GM23248 (cell line): Measurements from ENCODE around the gene ADGRD1. TPM values are rescaled to one million over a fixed set of nuclear protein-coding genes. Genes with fewer than 3 reads are reported as not detected.

Experiments used
- DNase-seq: peaks from one replicate; pipeline ENCODE4 v3.0.0-alpha.2; 2015
- H2AFZ ChIP-seq: fragments of 200-600 bp; sonication (generic); 2 replicates; pipeline ENCODE4 v1.6.1; 2016; ENCODE audit warnings: antibody characterized with exemption
- H3F3A ChIP-seq: fragments of 200-600 bp; sonication (generic); 2 replicates; pipeline ENCODE4 v1.6.1; 2016; ENCODE audit warnings: mild to moderate bottlenecking, antibody characterized with exemption, mixed run types; ENCODE audit not compliant: insufficient read depth
- H3K27ac ChIP-seq: fragments of 200-600 bp; sonication (generic); 2 replicates; pipeline ENCODE4 v1.5.1; 2016; ENCODE audit warnings: mild to moderate bottlenecking
- H3K27me3 ChIP-seq: fragments of 200-600 bp; sonication (generic); replicated peaks from 2 replicates; pipeline ENCODE4 v1.6.1; 2016; ENCODE audit warnings: mild to moderate bottlenecking; ENCODE audit not compliant: insufficient read depth
- H3K36me3 ChIP-seq: fragments of 200-600 bp; sonication (generic); 2 replicates; pipeline ENCODE4 v1.6.1; 2016; ENCODE audit warnings: low read depth, mild to moderate bottlenecking
- H3K4me1 ChIP-seq: fragments of 200-600 bp; sonication (generic); 2 replicates; pipeline ENCODE4 v1.6.1; 2016; ENCODE audit warnings: mild to moderate bottlenecking; ENCODE audit not compliant: insufficient read depth
- H3K4me2 ChIP-seq: fragments of 200-600 bp; sonication (generic); one replicate; pipeline ENCODE4 v1.6.1; 2016; ENCODE audit warnings: mild to moderate bottlenecking; ENCODE audit not compliant: unreplicated experiment
- H3K4me3 ChIP-seq: fragments of 200-600 bp; sonication (generic); 2 replicates; pipeline ENCODE4 v1.5.1; 2016; ENCODE audit warnings: mild to moderate bottlenecking
- H3K79me2 ChIP-seq: fragments of 200-600 bp; sonication (generic); 2 replicates; pipeline ENCODE4 v1.6.1; 2016; ENCODE audit warnings: mild to moderate bottlenecking; ENCODE audit not compliant: insufficient read depth
- H3K9ac ChIP-seq: fragments of 200-600 bp; sonication (generic); 2 replicates; pipeline ENCODE4 v1.6.1; 2016; ENCODE audit warnings: mild to moderate bottlenecking
- H3K9me2 ChIP-seq: fragments of 200-600 bp; sonication (generic); 2 replicates; pipeline ENCODE4 v1.6.1; 2016; ENCODE audit warnings: mixed run types, mild to moderate bottlenecking, moderate library complexity; ENCODE audit not compliant: insufficient read depth
- H3K9me3 ChIP-seq: fragments of 200-600 bp; sonication (generic); one replicate; pipeline ENCODE4 v1.6.1; 2017; ENCODE audit warnings: low read depth
- H4K20me1 ChIP-seq: fragments of 200-600 bp; sonication (generic); 2 replicates; pipeline ENCODE4 v1.6.0; 2016; ENCODE audit not compliant: insufficient read depth
- EZH2 ChIP-seq: fragments of 200-600 bp; sonication (generic); IDR thresholded peaks from 2 replicates; pipeline ENCODE4 v1.6.1; 2018; ENCODE audit warnings: antibody characterized with exemption, mild to moderate bottlenecking; ENCODE audit not compliant: insufficient read depth, poor library complexity, severe bottlenecking
- EZH2phosphoT487 ChIP-seq: fragments of 200-600 bp; sonication (generic); IDR thresholded peaks from 2 replicates; pipeline ENCODE4 v1.6.1; 2018; ENCODE audit warnings: antibody characterized with exemption, moderate library complexity, mild to moderate bottlenecking, low read depth; ENCODE audit not compliant: insufficient read depth
- WGBS, 2 experiments: methylation state at CpG; one replicate each; pipeline ENCODE4 v1.1.6; 2015 to 2017; ENCODE audit warnings: low lambda C conversion rate in 2 of 2, low coverage in 1 of 2; ENCODE audit errors: missing lambda C conversion rate in 2 of 2; 5-methylcytosine and 5-hydroxymethylcytosine counted together
- in situ Hi-C: fragments of 300-500 bp; cut with MboI; formaldehyde crosslinking; loops from 2 replicates; pipeline ENCODE4 v1.15.0; 2020
- polyA plus RNA-seq: library from polyadenylated mRNA; unstranded; fragments of >200 nt; fragmentation: Nextera tagmentation; extraction: Ambion mirVana; gene quantifications from 2 replicates; pipeline ENCODE4 v1.2.1, GENCODE V29; 2016
- total RNA-seq: library from RNA; depleted of rRNA; stranded (reverse); fragments of >200 nt; shearing (Covaris generic); gene quantifications from 2 replicates; pipeline ENCODE4 v1.2.3, GENCODE V29; 2014

ADGRD1 gene
- total and polyA plus RNA-seq, 2 experiments from 2014 or later, result 7.9 to 11.2 TPM

GRCh38 chr12:131076791-131077747, 123.4 kb downstream of the ADGRD1 start:
- WGBS, 2 experiments, result 57% methylated on average over 24 to 25 of the region's 25 CpGs
- H3K36me3 ChIP-seq, result no peaks in the 10 kb centered on the region
- DNase-seq, result no peak
- H3K27me3 ChIP-seq, result no peaks in the 10 kb centered on the region
- H2AFZ ChIP-seq, result no peak overlapping the region
- no peaks in the 10 kb centered on the region for H3K9me2 ChIP-seq
- no peak overlapping the region for H3K4me2 ChIP-seq
- H3K4me3 ChIP-seq, result no peak overlapping the region
- no peaks in the 10 kb centered on the region for H3K9me3 ChIP-seq
- in situ Hi-C loops, result no loop called here
- no peaks in the 10 kb centered on the region for H3K79me2 ChIP-seq
- no peak overlapping the region for H3K9ac ChIP-seq
- no peaks in the 10 kb centered on the region for H3K4me1 ChIP-seq
- TF ChIP-seq EZH2phosphoT487 (no peak), EZH2 (no peak)
- no peak overlapping the region for H3K27ac ChIP-seq
- no peaks in the 10 kb centered on the region for H3F3A ChIP-seq
- H4K20me1 ChIP-seq, result no peaks in the 10 kb centered on the region

- Histone ChIP-seq H4K20me1 (no peaks in the 10 kb centered on the region), H3K4me2 (no peak overlapping the region), H3K9me3 (no peaks in the 10 kb centered on the region), H3F3A (no peaks in the 10 kb centered on the region), H3K4me1 (no peaks in the 10 kb centered on the region), H3K4me3 (no peak overlapping the region), H3K27ac (no peak overlapping the region), H3K79me2 (no peaks in the 10 kb centered on the region), H2AFZ (no peak overlapping the region), H3K27me3 (no peaks in the 10 kb centered on the region), H3K9ac (no peak overlapping the region), H3K9me2 (no peaks in the 10 kb centered on the region), H3K36me3 (no peaks in the 10 kb centered on the region)
- WGBS, 2 experiments, result 78 to 79% methylated on average over 11 of the region's 11 CpGs
- in situ Hi-C loops, result no loop called here
- no peak for TF ChIP-seq EZH2
- TF ChIP-seq EZH2phosphoT487, result no peak
- DNase-seq, result no peak
Observed at GRCh38 chr12:131077931-131078391, 124.3 kb downstream of the ADGRD1 start.

GRCh38 chr12:131082290-131083194, 128.8 kb downstream of the ADGRD1 start:
- no peak for TF ChIP-seq EZH2phosphoT487
- no peak for TF ChIP-seq EZH2
- Histone ChIP-seq H3K9ac (no peak overlapping the region), H3K36me3 (no peaks in the 10 kb centered on the region), H3K9me2 (no peaks in the 10 kb centered on the region), H3K27ac (no peak overlapping the region), H3F3A (no peaks in the 10 kb centered on the region), H3K27me3 (no peaks in the 10 kb centered on the region), H3K79me2 (no peaks in the 10 kb centered on the region), H3K9me3 (no peaks in the 10 kb centered on the region), H2AFZ (no peak overlapping the region), H4K20me1 (no peaks in the 10 kb centered on the region), H3K4me3 (no peak overlapping the region), H3K4me1 (no peaks in the 10 kb centered on the region), H3K4me2 (no peak overlapping the region)
- WGBS, 2 experiments, result 74 to 75% methylated on average over 23 of the region's 23 CpGs
- DNase-seq, result no peak
- in situ Hi-C loops, result no loop called here

- TF ChIP-seq EZH2phosphoT487 (no peak), EZH2 (no peak)
- Histone ChIP-seq H3K9me2 (no peaks in the 10 kb centered on the region), H3K27me3 (no peaks in the 10 kb centered on the region), H3K79me2 (no peaks in the 10 kb centered on the region), H2AFZ (no peak overlapping the region), H3K36me3 (no peaks in the 10 kb centered on the region), H3K4me3 (no peak overlapping the region), H3K9me3 (no peaks in the 10 kb centered on the region), H3K27ac (no peak overlapping the region), H3K9ac (no peak overlapping the region), H3F3A (no peaks in the 10 kb centered on the region), H3K4me1 (no peaks in the 10 kb centered on the region), H3K4me2 (no peak overlapping the region), H4K20me1 (no peaks in the 10 kb centered on the region)
- in situ Hi-C loops, result no loop called here
- no peak for DNase-seq
- WGBS, 2 experiments, result 76 to 77% methylated on average over 24 to 28 of the region's 28 CpGs
Observed at GRCh38 chr12:131084341-131085011, 130.8 kb downstream of the ADGRD1 start.
